GM12875 (cell line): ENCODE measurements around the gene ID4.

Experiments
- H3K4me3 ChIP-seq: one replicate; pipeline ENCODE4 v1.5.1; 2011; ENCODE audit warnings: low read depth, low read length, control low read depth
- CTCF ChIP-seq: IDR thresholded peaks from 2 replicates; pipeline ENCODE4 v1.5.1; 2011; ENCODE audit warnings: low read depth, mild to moderate bottlenecking, control low read depth, inconsistent platforms, low read length, moderate library complexity, borderline replicate concordance; ENCODE audit not compliant: insufficient read depth

The ID4 gene

DNA sequence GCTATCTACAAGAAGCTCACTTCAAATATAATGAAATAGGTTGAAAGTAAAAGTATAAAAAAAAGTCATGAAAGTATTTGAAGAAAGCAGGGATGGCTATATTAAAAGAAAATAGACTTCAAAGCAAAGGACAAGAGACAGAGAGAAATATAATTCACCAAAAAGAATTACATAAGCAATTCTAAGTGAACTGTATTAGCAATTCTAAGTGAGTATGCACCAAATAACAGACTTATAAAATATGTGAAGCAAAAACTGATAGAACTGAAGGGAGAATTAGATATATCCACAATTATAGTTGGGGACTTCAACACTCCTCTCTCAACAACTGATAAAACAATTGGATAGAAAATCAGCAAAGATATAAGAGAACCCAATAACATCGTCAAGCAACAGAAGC, 38.8 kb upstream of the ID4 start:
- no peak for TF ChIP-seq CTCF
- no peak overlapping the region for H3K4me3 ChIP-seq

DNA sequence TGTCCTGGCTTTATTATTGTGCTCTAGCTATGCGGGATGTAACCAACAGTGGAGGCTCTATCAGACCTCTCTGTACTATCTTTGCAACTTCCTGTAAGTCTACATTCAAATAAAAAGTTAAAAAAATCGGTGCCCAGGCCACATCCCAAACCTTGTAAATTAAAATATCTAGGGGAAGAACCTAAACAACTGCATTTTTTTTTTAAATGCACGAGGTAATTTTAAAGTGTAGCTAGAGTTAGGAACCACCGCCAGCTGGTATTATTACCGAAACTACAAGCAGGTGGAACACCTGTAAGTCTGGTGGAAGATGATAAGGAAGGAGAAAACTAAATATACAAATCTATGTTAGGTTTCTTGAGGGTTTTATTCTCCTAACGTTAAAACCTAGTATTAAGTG, 34.5 kb upstream of the ID4 start:
- no peak for TF ChIP-seq CTCF
- H3K4me3 ChIP-seq = no peak overlapping the region

GRCh38 chr6:19803331-19804204, 33.6 kb upstream of the ID4 start:
- no peak for TF ChIP-seq CTCF
- no peak overlapping the region for H3K4me3 ChIP-seq

DNA sequence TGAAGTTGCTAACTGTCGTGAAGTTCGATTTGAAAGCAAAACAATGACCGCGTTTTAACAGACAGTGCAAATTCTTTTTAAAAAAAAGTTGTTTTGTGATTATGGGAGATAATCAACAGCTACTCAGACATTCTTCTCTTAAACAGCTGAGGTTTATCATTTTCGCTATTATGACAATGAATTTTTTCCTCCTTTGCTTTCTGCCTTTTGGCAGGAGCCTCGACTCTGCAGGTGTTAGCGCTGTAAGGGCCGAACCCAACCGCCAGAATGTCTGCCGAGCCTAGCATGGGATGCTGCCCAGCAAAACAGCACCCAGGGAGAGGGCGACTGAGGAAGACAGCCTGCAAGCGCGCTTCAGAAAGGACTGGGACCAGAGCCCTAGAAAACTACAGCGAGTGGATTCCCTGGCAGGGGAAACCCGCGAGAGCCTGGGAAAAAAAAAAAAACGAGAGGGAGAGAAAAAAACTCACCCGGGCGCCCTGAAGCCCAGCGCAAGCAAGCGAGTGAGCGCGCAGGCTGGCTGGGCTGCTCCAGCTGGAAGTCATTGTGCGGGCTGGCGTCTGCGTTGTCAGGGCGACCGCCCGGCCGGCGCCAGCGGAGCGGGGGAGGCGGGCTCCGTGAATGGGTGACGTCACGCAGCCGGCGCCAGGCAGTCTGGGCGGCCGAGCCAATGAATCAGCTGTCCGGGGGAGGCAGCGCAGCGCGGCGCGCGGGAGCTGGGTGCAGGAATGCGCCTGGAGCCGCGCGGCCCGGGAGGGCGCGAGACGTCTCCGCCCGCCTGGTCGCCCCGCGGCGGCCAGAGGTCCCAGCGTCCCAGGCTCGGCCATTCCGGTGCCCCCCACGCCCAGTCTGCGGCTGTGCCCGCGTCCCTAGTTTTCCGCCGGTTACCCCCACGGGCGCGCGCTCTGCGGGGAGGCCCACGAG, 32.7 kb upstream of the ID4 start:
- no peak for TF ChIP-seq CTCF
- H3K4me3 ChIP-seq = no peak overlapping the region

- no peak for TF ChIP-seq CTCF
- H3K4me3 ChIP-seq = no peak overlapping the region
These were observed 32.1 kb upstream of the ID4 start for GRCh38 chr6:19805129-19805481.

GRCh38 chr6:19806971-19807396, 30.2 kb upstream of the ID4 start:
- TF ChIP-seq CTCF = no peak
- H3K4me3 ChIP-seq = no peak overlapping the region
